K562 (cell line): ENCODE data around the gene WDR93. TPM values are rescaled to one million over a fixed set of nuclear protein-coding genes. Genes with fewer than 3 reads are reported as not detected.

ENCODE experiments used
- BCLAF1 ChIP-seq, 2 experiments: fragments of 450-650 bp in 1 of 2; IDR thresholded peaks; 2 replicates each; pipeline ENCODE4 v1.6.1; 2011 to 2017; ENCODE audit warnings: low read depth in 2 of 2, antibody characterized with exemption in 1 of 2, borderline replicate concordance in 1 of 2, low read length in 1 of 2, mild to moderate bottlenecking in 1 of 2, mixed read lengths in 1 of 2; ENCODE audit not compliant: control insufficient read depth in 1 of 2
- ELF2 ChIP-seq: fragments of 250-450 bp; sonication (Bioruptor Pico); IDR thresholded peaks from 2 replicates; pipeline ENCODE4 v1.5.0; 2021; ENCODE audit warnings: mild to moderate bottlenecking
- HNRNPL ChIP-seq: fragments of 200-400 bp; formaldehyde crosslinking; IDR thresholded peaks from 2 replicates; pipeline ENCODE4 v1.6.1; 2017; ENCODE audit warnings: low read depth, mild to moderate bottlenecking, low read length
- RAD21 ChIP-seq, 2 experiments: fragments of 250-450 bp in 1 of 2; fragments of 450-650 bp in 1 of 2; sonication (Bioruptor Pico) in 1 of 2; formaldehyde crosslinking in 1 of 2; IDR thresholded peaks in 1 of 2; conservative IDR thresholded peaks in 1 of 2; 2 replicates each; pipeline versions ENCODE4 v1.4.0 to v1.8.0; 2020 to 2022; ENCODE audit warnings: mild to moderate bottlenecking in 2 of 2, moderate library complexity in 1 of 2
- RBBP5 ChIP-seq: fragments of 200-600 bp; sonication (generic); IDR thresholded peaks from 2 replicates; pipeline ENCODE4 v1.6.1; 2012; ENCODE audit warnings: borderline replicate concordance, mild to moderate bottlenecking, low read length, control low read depth, inconsistent platforms; ENCODE audit not compliant: insufficient read depth, poor library complexity, severe bottlenecking
- SMAD4 ChIP-seq: fragments of 250-450 bp; sonication (Bioruptor Pico); conservative IDR thresholded peaks from 2 replicates; pipeline ENCODE4 v1.8.0; 2021; ENCODE audit warnings: inconsistent platforms, mild to moderate bottlenecking, moderate library complexity
- SUPT5H ChIP-seq: fragments of 450-650 bp; IDR thresholded peaks from 2 replicates; pipeline ENCODE4 v1.6.1; 2016
- USF1 ChIP-seq: sonication (generic); formaldehyde crosslinking; IDR thresholded peaks from 2 replicates; pipeline ENCODE4 v1.9.0; 2022; ENCODE audit warnings: mild to moderate bottlenecking, missing genetic modification reagents
- VEZF1 ChIP-seq: fragments of 200-800 bp; sonication (Bioruptor generic); IDR thresholded peaks from 2 replicates; pipeline ENCODE4 v1.6.1; 2017; ENCODE audit warnings: missing genetic modification characterization, missing compliant biosample characterization
- ZC3H11A ChIP-seq: IDR thresholded peaks from 2 replicates; pipeline ENCODE4 v1.6.1; 2012; ENCODE audit warnings: low read depth, low read length, improper control_type of control experiment
- ZNF12 ChIP-seq: sonication (generic); formaldehyde crosslinking; IDR thresholded peaks from 2 replicates; pipeline ENCODE4 v1.4.0; 2020; ENCODE audit warnings: mild to moderate bottlenecking, missing genetic modification reagents
- ZNF584 ChIP-seq: fragments of 200-800 bp; sonication (Bioruptor generic); IDR thresholded peaks from 2 replicates; pipeline ENCODE4 v1.6.1; 2016; ENCODE audit warnings: low read depth, mild to moderate bottlenecking, missing genetic modification characterization, missing compliant biosample characterization
- polyA plus RNA-seq, 8 experiments: library from polyadenylated mRNA; depleted of rRNA in 4 of 8; stranded (reverse) in 5 of 8; unstranded in 3 of 8; fragments of >200 nt; fragmentation: Nextera tagmentation in 2 of 8; fragmentation: Illumina TruSeq in 1 of 8; extraction: Ambion mirVana in 2 of 8; extraction: Trizol in 1 of 8; gene quantifications; 2 replicates each; pipeline versions ENCODE4 v1.2.1 to v1.2.3, GENCODE V29; 2011 to 2014; ENCODE audit warnings: inconsistent platforms in 1 of 8, missing spikeins in 1 of 8
- total RNA-seq, 7 experiments: library from RNA; depleted of rRNA in 6 of 7; stranded (reverse); fragments of >200 nt in 6 of 7; fragmentation: Illumina TruSeq in 2 of 7; extraction: Trizol in 2 of 7; gene quantifications; 2 replicates each; pipeline versions ENCODE4 v1.2.1 to v1.2.3, GENCODE V29; 2011 to 2021; ENCODE audit warnings: low replicate concordance in 1 of 7
- TF ChIP-seq, protein P1 (sequence below): fragments of 450-650 bp; formaldehyde crosslinking; IDR thresholded peaks from 2 replicates; pipeline ENCODE4 v1.4.0; 2020; ENCODE audit warnings: mild to moderate bottlenecking, moderate library complexity
- TF ChIP-seq, protein P2 (sequence below): fragments of 450-650 bp; IDR thresholded peaks from 2 replicates; pipeline ENCODE4 v1.6.1; 2017; ENCODE audit warnings: antibody characterized with exemption

The WDR93 gene
- total and polyA plus RNA-seq, 9 of the 15 experiments (the other 6 are each of a cell fraction or from before 2014, with no cell fraction given): not detected

DNA sequence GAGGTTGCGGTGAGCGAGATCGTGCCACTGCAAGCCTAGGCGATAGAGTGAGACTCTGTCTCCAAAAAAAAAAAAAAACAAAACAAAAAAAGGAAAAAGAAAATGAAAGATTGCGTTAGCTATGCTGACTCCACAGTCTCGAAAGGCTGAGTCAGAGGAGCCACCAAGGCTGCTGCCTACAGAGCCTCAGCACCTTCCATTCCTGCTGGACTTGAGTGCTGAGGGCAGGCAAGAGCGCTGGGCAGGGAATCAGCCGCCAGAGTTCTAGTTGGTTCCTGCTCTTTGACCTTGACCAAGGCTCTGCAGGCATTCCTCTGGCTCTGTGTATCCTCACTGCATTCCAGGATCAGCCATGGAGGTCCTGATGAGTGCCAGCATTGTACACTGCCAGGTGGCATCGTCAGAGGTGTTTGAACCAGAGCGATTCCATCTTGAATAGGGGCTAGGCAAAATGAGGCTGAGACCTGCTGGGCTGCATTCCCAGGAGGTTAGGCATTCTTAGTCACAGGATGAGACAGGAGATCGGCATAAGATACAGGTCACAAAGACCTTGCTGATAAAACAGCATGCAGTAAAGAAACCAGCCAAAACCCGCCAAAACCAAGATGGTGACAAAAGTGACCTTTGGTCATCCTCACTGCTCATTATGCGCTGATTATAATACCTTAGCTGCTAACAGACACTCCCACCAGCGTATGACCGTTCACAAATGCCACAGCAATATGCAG is 91.4 kb downstream of the WDR93 start (continued):
- TF ChIP-seq RBBP5 (no peak), USF1 (CRISPR knock-in tag) (no peak), VEZF1 (peak; percentile 63), ZNF12 (CRISPR knock-in tag) (no peak), BCLAF1 (IDR thresholded peaks at IDR 0.05; ENCODE audit: borderline replicate concordance in 1 of 2, control insufficient read depth in 1 of 2, low read depth in 2 of 2, low read length in 1 of 2) (no peak), HNRNPL (no peak), ZC3H11A (no peak), SMAD4 (CRISPR knock-in tag) (peak; percentile 98), RAD21 (CRISPR knock-in tag; conservative IDR thresholded peaks at IDR 0.05 in 1 of 2, IDR thresholded peaks at IDR 0.05 in 1 of 2) (peak in 1 of 2 experiments; percentile 37; a peak in 1 of 4 replicates), ZNF584 (CRISPR knock-in tag) (peak; percentile 96), ELF2 (CRISPR knock-in tag) (peak; percentile 84), SUPT5H (no peak)
- TF ChIP-seq, protein P1, sequence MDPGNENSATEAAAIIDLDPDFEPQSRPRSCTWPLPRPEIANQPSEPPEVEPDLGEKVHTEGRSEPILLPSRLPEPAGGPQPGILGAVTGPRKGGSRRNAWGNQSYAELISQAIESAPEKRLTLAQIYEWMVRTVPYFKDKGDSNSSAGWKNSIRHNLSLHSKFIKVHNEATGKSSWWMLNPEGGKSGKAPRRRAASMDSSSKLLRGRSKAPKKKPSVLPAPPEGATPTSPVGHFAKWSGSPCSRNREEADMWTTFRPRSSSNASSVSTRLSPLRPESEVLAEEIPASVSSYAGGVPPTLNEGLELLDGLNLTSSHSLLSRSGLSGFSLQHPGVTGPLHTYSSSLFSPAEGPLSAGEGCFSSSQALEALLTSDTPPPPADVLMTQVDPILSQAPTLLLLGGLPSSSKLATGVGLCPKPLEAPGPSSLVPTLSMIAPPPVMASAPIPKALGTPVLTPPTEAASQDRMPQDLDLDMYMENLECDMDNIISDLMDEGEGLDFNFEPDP (CRISPR knock-in tag): peak; percentile 98
- TF ChIP-seq, protein P2, sequence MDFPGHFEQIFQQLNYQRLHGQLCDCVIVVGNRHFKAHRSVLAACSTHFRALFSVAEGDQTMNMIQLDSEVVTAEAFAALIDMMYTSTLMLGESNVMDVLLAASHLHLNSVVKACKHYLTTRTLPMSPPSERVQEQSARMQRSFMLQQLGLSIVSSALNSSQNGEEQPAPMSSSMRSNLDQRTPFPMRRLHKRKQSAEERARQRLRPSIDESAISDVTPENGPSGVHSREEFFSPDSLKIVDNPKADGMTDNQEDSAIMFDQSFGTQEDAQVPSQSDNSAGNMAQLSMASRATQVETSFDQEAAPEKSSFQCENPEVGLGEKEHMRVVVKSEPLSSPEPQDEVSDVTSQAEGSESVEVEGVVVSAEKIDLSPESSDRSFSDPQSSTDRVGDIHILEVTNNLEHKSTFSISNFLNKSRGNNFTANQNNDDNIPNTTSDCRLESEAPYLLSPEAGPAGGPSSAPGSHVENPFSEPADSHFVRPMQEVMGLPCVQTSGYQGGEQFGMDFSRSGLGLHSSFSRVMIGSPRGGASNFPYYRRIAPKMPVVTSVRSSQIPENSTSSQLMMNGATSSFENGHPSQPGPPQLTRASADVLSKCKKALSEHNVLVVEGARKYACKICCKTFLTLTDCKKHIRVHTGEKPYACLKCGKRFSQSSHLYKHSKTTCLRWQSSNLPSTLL: no peak
